ENCODE results near the gene GUCA1A.
"Not testable (repeated sequence)": the region's sequence is repeated elsewhere in the genome, so short reads cannot be mapped to it uniquely, and the experiment has no call there.

GUCA1A gene

GRCh38 chr6:42179261-42179944, 6.2 kb downstream of the GUCA1A start:
- no peak for DNase-seq

GRCh38 chr6:42179945-42180313, 6.8 kb downstream of the GUCA1A start:
- DNase-seq, result no peak

- no peak for DNase-seq
Measured at GRCh38 chr6:42182101-42182500, 8.9 kb downstream of the GUCA1A start.

- DNase-seq, result no peak
Measured at GRCh38 chr6:42184475-42184874, 11.3 kb downstream of the GUCA1A start.

GRCh38 chr6:42185597-42185996, 12.4 kb downstream of the GUCA1A start:
- no peak for DNase-seq

- no peak for DNase-seq
Measured at GRCh38 chr6:42188406-42188805, 15.2 kb downstream of the GUCA1A start.

- no peak for DNase-seq
Measured at GRCh38 chr6:42190554-42191183, 17.5 kb downstream of the GUCA1A start.

GRCh38 chr6:42192385-42192784, 19.2 kb downstream of the GUCA1A start:
- DNase-seq, result not testable (repeated sequence)

- no peak for DNase-seq
Measured at GRCh38 chr6:42193491-42193894, 20.3 kb downstream of the GUCA1A start.

- no peak for DNase-seq
Measured at GRCh38 chr6:42194056-42194455, 20.9 kb downstream of the GUCA1A start.

GRCh38 chr6:42195415-42195814, 22.3 kb downstream of the GUCA1A start:
- DNase-seq, result no peak

GRCh38 chr6:42197555-42198362, 24.6 kb downstream of the GUCA1A start:
- no peak for DNase-seq

- no peak for DNase-seq
Measured at GRCh38 chr6:42199106-42199981, 26.2 kb downstream of the GUCA1A start.

- no peak for DNase-seq
Measured at GRCh38 chr6:42200035-42200434, 26.9 kb downstream of the GUCA1A start.

- no peak for DNase-seq
Measured at GRCh38 chr6:42201382-42201781, 28.2 kb downstream of the GUCA1A start.

- not testable (repeated sequence) for DNase-seq
Measured at GRCh38 chr6:42202131-42202915, 29.2 kb downstream of the GUCA1A start.

- no peak for DNase-seq
Measured at GRCh38 chr6:42203183-42203582, 30.0 kb downstream of the GUCA1A start.

- DNase-seq, result no peak
Measured at GRCh38 chr6:42204768-42205282, 31.7 kb downstream of the GUCA1A start.

GRCh38 chr6:42207559-42207958, 34.4 kb downstream of the GUCA1A start:
- DNase-seq, result not testable (repeated sequence)

- DNase-seq, result no peak
Measured at GRCh38 chr6:42210551-42210950, 37.4 kb downstream of the GUCA1A start.

- no peak for DNase-seq
Measured at GRCh38 chr6:42211726-42212125, 38.6 kb downstream of the GUCA1A start.

GRCh38 chr6:42212442-42212841, 39.3 kb downstream of the GUCA1A start:
- no peak for DNase-seq
